K562 (cell line): Measurements from ENCODE around the gene SMCO4.
"Not testable (repeated sequence)": the region's sequence is repeated elsewhere in the genome, so short reads cannot be mapped to it uniquely, and the experiment has no call there.

Source experiments
- CEBPB ChIP-seq: fragments of 450-650 bp; IDR thresholded peaks from 2 replicates; pipeline ENCODE4 v1.6.1; 2016; ENCODE audit warnings: missing genetic modification characterization, missing compliant biosample characterization
- EZH2 ChIP-seq: IDR thresholded peaks from 2 replicates; pipeline ENCODE4 v1.6.1; 2012; ENCODE audit warnings: low read depth, mild to moderate bottlenecking, inconsistent platforms, low read length, borderline replicate concordance
- FOXM1 ChIP-seq, 2 experiments: fragments of 450-650 bp in 1 of 2; sonication (generic) in 1 of 2; formaldehyde crosslinking in 1 of 2; IDR thresholded peaks; 2 replicates each; pipeline versions ENCODE4 v1.6.1 to v1.9.0; 2017 to 2022; ENCODE audit warnings: low read depth in 2 of 2, mild to moderate bottlenecking in 2 of 2, missing genetic modification reagents in 1 of 2, moderate library complexity in 1 of 2
- NRF1 ChIP-seq, 2 experiments: fragments of 450-650 bp; IDR thresholded peaks in 1 of 2; conservative IDR thresholded peaks in 1 of 2; 2 replicates each; pipeline ENCODE4 v1.6.1; 2014; ENCODE audit warnings: mild to moderate bottlenecking in 2 of 2
- PHF8 ChIP-seq: fragments of 200-600 bp; sonication (generic); IDR thresholded peaks from 2 replicates; pipeline ENCODE4 v1.6.1; 2012; ENCODE audit warnings: mixed run types, mild to moderate bottlenecking, inconsistent platforms, low read length, moderate library complexity, borderline replicate concordance
- YBX1 ChIP-seq: fragments of 450-650 bp; IDR thresholded peaks from 2 replicates; pipeline ENCODE4 v1.7.1; 2016; ENCODE audit warnings: mild to moderate bottlenecking
- ZNF212 ChIP-seq: fragments of 450-650 bp; formaldehyde crosslinking; IDR thresholded peaks from 2 replicates; pipeline ENCODE4 v1.4.0; 2020; ENCODE audit warnings: mild to moderate bottlenecking

- TF ChIP-seq NRF1 (conservative IDR thresholded peaks at IDR 0.05 in 1 of 2, IDR thresholded peaks at IDR 0.05 in 1 of 2); YBX1; EZH2; ZNF212 (CRISPR knock-in tag); PHF8; FOXM1 (IDR thresholded peaks at IDR 0.05; ENCODE audit: low read depth); FOXM1 (CRISPR knock-in tag; IDR thresholded peaks at IDR 0.05; ENCODE audit: low read depth); CEBPB (tag): not testable (repeated sequence)
These were observed 100.0 kb downstream of the SMCO4 start for GRCh38 chr11:93443232-93443631.
